Fibroblast of lung (primary cell): ENCODE results near the gene BBS9.

ENCODE experiments used
- CTCF ChIP-seq, 2 donors: IDR thresholded peaks in 1 of 2; conservative IDR thresholded peaks in 1 of 2; 1 replicate in 1 of 2; 2 replicates in 1 of 2; pipeline ENCODE4 v1.5.1; 2011 to 2012; ENCODE audit warnings: low read length in 2 of 2, control low read depth in 1 of 2, inconsistent platforms in 1 of 2, low read depth in 1 of 2, mild to moderate bottlenecking in 1 of 2
- EZH2 ChIP-seq: IDR thresholded peaks from 2 replicates; pipeline ENCODE4 v1.5.1; 2012; ENCODE audit warnings: low read length, control low read depth, mild to moderate bottlenecking; ENCODE audit errors: missing control alignments

DNA sequence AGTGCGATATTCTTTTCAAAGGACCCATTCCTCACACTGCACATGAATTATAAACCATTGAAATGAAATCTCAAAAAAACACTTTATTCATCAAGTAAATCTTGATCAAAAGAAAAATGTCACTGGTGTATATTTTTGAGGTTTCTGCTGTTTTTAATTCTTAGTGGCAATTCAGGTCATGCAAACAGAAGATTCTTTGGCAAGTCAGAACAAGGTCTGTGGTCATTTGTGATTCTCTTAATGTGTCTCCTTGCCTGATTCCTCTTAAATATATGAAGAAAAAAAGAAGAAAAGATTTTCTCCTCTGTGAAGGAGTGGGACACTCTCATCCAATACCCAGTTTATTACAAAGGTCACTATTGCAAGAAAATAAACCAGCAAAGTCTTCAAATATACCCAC, 467.8 kb downstream of the BBS9 start:
- TF ChIP-seq CTCF (conservative IDR thresholded peaks at IDR 0.05 in 1 of 2, IDR thresholded peaks at IDR 0.05 in 1 of 2; ENCODE audit: low read depth in 1 of 2, low read length in 2 of 2) (no peak), EZH2 (no peak)
